NCI-H82 treated with DMSO at 0.1 percent for 48 hours (cell line): ENCODE measurements around the gene C1orf210.

Experiments used
- DNase-seq: peaks from one replicate; lab custom pipeline; 2025; ENCODE audit not compliant: unreplicated experiment; lab: John Stamatoyannopoulos, UW

The C1orf210 gene

GRCh38 chr1:43285269-43285990 is at the start of gene C1orf210:
Gene C1orf210 (minus strand): TSS chr1:43285581. CDS start chr1:43283270, 2,311 bp downstream.
- DNase-seq, result no peak

- DNase-seq, result no peak
Measured at GRCh38 chr1:43334453-43335205, 49.2 kb upstream of the C1orf210 start.

DNA sequence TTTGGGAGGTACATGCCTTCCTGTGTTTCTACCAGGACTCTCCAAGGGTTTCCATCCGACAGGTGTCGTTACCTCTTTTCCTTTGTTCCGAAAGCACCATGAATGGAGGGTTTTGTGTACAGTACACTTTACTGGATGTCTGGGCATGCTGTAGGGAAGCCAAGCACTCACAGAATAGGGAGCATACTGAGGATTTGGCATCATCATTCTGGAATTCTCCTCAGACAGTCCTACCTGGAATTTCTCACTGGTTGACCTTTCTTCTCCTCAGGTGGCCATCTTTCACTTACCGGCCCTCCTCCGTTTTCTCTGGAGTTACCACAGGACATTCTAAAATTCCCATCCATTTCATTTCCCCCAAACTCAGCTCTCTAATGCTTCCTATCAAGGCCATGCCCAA is 46.3 kb upstream of the C1orf210 start:
- no peak for DNase-seq

GRCh38 chr1:43329995-43330751 is 44.8 kb upstream of the C1orf210 start:
- DNase-seq, result no peak

DNA sequence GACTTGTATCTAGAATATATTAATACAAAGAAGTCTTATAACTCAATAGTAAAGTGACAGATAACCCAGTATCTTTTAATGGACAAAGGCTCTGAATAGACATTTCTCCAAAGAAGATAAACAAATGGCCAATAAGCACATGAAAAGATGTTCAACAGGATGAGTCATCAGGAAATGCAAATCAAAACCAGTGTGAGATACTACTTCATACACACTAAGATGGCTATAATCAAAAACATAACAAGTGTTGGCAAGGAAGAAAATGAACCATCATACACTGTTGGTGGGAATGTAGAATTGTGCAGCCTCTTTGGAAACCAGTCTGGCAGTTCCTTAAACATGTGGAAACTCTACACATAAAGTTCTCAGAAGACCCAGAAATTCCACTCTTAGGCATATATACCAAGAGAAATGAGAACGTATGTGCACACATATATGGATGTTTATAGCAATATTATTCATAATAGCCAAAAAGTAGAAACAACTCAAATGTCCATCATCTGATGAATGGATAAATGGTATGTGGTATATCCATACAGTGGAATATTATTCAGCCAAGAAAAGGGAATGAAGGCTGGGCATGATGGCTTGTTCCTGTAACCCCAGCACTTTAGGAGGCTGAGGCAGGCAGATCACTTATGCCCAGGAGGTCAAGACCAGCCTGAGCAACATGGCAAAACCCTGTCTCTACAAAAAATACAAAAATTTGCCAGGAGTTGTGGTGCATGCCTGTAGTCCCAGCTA is 42.3 kb upstream of the C1orf210 start:
- DNase-seq, result no peak

GRCh38 chr1:43325381-43325780 is 40.0 kb upstream of the C1orf210 start:
- DNase-seq, result no peak

GRCh38 chr1:43324810-43325209 is 39.4 kb upstream of the C1orf210 start:
- DNase-seq, result no peak

DNA sequence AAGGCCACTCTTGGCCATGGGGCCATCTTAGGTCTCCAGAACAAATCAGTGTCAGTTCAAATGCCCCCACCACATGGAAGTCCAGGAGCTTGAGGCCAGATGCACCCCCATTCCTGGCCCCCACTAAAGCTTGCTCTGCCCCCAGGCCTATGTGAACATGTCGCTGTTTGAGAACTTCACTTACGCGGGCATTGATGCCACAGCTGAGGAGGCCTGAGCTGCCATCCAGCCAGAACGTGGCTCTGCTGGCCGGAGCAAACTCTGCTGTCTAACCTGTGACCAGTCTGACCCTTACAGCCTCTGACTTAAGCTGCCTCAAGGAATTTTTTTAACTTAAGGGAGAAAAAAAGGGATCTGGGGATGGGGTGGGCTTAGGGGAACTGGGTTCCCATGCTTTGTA is 37.1 kb upstream of the C1orf210 start:
- DNase-seq, result no peak

DNA sequence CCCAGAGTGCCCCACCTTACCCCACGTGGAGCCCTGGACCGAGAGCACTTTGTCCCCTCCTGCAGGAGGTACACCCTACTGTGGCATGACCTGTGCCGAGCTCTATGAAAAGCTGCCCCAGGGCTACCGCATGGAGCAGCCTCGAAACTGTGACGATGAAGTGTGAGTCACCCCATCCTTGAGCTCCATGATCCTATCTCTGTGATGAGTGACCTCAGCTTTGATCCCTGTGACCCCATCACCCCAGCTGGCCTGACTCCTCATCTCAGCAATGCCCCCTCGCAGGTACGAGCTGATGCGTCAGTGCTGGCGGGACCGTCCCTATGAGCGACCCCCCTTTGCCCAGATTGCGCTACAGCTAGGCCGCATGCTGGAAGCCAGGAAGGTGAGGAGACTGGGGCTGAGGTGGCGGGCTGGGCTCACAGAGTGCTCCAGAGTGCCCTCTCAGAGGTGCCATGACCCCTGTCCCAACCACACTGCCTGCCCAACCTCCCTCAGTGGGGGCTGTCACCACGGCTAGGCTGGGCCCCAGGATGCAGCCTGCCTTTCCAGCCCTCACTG is 36.0 kb upstream of the C1orf210 start:
- DNase-seq, result no peak

DNA sequence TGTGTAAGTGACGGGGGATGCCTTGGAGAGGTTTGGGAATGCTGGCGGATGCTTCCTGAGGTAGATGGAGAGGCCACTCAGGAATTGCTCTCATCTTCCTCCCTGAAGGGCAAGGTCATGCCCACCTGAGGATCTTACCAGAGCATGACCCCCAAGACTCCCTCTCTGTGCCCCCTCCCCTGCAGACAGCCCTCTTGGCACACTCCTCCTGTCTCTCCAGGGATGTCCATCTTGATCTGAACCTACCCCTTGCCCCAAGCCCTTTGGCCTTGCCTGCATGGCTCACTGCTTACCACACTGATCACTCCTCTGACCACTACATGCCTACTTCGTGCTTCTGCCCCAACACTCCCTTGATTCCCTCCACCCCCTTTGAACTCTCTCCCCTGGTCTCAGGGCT is 34.4 kb upstream of the C1orf210 start:
- no peak for DNase-seq

DNA sequence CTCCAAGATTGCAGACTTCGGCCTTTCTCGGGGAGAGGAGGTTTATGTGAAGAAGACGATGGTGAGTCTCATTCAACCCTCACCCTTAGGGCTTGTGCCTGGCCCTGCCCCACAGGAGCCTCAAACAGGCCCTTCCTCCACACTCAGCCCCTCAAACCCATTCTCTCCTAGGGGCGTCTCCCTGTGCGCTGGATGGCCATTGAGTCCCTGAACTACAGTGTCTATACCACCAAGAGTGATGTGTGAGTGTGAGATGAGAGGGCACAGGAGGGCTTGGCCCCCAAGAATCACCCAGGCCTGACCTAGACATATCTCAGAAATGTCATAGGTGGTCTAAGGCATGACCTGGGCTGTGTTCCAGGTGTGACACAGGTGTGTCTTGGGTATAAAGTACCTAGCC is 33.9 kb upstream of the C1orf210 start:
- DNase-seq, result no peak

DNA sequence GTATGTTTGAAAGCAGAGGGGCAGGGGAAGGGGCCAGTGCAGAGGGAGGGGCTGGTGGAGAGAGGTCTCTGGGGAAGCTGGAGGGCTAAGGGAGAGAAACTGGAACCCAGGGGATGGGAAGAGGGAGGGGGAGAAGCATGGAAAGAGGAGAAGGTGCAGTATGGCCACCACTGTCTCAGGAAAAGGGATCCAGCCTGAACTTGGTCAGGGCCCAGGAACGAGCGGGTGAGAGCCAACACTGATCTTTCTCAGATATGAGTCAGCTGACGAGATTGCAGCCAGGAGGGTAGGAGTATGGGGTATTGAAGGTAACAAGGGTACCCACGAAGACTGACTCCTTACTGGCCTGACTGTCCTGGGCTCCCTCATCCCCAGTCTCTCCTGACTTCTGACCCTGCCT is 33.5 kb upstream of the C1orf210 start:
- no peak for DNase-seq

GRCh38 chr1:43317817-43318471 is 32.6 kb upstream of the C1orf210 start:
- no peak for DNase-seq

GRCh38 chr1:43316738-43317520 is 31.5 kb upstream of the C1orf210 start:
- no peak for DNase-seq

DNA sequence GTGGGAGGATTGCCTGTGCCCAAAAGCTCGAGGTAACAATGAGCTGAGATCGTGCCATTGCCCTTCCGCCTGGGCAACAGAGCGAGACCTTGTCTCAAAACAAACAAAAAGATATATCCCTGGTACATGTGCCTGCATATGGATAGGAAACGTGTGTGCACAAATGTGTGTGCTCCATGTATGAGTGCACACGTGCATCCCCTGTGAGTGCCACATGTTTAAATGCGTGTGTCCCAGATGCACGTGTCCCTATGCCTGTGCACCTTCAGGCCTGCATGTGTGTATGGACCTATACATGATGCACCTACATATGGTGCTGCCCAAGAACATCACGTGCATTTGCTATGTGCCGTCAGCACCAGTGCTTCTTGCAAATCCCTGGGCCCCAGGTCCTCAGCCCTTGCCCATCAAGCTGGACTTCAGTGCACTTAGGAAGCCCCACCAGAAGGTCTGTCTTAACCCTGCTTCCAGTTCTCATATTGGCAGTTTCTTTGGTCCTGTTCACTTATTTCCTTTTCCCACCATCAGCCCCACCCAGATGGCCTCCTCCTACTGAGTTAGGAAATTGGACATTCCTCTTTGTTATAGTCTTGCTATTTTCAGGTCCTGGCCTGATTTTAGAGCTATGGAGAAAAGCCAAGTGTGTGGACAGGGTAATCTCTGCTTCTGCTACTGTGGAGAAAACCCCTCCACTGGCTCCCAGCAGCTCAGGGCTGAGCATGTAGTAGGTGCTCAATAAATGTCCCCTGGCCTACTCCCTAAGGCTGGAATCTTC is 30.8 kb upstream of the C1orf210 start:
- no peak for DNase-seq

DNA sequence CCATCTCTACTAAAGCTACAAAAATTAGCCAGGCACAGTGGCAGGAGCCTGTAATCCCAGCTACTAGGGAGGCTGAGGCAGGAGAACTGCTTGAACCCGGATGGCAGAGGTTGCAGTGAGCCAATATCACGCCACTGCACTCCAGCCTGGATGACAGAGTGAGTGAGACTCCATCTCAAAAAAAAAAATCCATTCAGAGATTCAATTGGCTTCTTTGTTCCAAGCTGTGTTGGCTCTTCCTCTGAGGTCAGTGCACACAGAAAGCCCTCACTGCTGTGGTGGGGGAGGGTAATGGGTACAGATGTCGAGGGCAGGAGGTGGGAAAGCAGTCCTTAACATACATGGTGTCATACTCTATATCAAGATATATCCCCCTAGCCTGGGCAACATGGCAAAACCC is 30.1 kb upstream of the C1orf210 start:
- DNase-seq, result no peak

DNA sequence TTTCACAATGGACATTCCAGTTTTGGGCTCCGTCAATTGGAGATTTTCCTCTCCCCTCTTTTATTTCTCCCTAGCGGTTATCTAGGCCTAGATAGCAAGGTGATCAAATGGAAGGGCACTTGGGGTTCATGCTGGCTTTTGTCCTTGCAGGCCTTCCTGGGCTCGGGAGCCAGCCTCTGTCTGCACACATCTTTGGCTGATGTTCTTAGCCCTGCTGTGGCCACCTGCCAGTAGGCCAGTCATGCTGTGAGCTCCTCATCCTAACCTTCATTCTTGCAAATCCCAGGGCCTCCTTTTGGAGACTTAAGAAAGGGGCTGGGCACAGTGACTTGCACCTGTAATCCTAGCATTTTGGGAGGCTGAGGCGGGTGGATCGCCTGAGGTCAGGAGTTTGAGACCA is 28.9 kb upstream of the C1orf210 start:
- DNase-seq, result no peak

GRCh38 chr1:43313771-43314170 is 28.4 kb upstream of the C1orf210 start:
- no peak for DNase-seq
